Measurements from ENCODE around the gene AFF3.

AFF3 gene

GRCh38 chr2:99572373-99573164 lies 569.8 kb downstream of the AFF3 start:
- POLR2A ChIA-PET: no interaction called here
- no peak for DNase-seq (ENCODE audit: extremely low spot score)
- CTCF ChIA-PET: interaction anchor here (6.5 kb wide), 1 partner anchor 13 kb away, joined by 35 read pairs; no protein-coding TSS in a partner anchor
- no peak for TF ChIP-seq CTCF (IDR thresholded peaks at IDR 0.05; ENCODE audit: control extremely low read depth, extremely low read depth, low read depth, missing control alignments)

- TF ChIP-seq CTCF (IDR thresholded peaks at IDR 0.05; ENCODE audit: control extremely low read depth, extremely low read depth, low read depth, missing control alignments): no peak
- ChIA-PET POLR2A (no interaction called here), CTCF (interaction anchor here (6.5 kb wide), 1 partner anchor 12 kb away, joined by 35 read pairs; no protein-coding TSS in a partner anchor)
- no peak for DNase-seq (ENCODE audit: extremely low spot score)
These were observed 570.4 kb downstream of the AFF3 start for GRCh38 chr2:99571954-99572353.

DNA sequence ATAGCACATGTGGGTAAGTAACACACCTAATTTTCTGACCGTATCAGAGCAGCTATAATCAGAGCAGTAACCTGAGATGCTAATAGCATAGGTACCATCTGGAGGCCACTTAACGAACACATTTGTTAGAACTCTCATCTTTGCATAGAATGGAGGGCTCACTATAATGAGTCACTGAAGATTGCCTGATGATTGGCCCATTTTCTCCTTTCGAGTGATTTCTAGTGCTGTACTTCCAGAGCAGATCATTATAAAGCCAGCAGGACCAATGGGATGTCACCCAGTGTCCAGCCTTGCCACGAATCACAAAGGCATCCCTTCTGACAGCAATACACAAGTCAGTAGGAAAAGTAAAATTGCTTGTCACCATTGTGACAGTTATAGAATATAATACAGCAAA lies 570.9 kb downstream of the AFF3 start:
- TF ChIP-seq CTCF (IDR thresholded peaks at IDR 0.05; ENCODE audit: control extremely low read depth, extremely low read depth, low read depth, missing control alignments): no peak
- ChIA-PET CTCF (interaction anchor here (0.9 to 6.5 kb wide), 3 partner anchors 10 to 690 kb away, joined by 3 to 35 read pairs (median 4); no protein-coding TSS in a partner anchor), POLR2A (no interaction called here)
- DNase-seq (ENCODE audit: extremely low spot score): no peak

DNA sequence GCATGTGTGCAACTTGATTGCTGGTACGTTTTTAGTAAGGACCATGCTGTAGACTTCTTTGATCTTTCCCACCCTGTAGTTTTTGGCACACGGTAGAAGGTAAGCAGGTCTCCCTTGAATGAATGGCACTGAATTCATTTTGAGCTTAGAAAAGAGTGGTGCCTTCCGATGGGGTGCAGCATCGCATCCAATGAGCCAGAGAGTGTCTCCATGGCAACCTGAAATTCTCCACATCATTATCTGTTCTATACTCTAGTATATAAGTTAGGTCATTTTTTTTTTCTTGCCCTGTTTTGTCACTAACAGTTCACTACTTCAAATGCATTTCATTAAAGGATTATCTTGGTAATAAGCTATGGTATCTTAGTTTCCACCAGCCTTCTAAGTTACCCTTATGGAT lies 571.4 kb downstream of the AFF3 start:
- ChIA-PET POLR2A (no interaction called here), CTCF (interaction anchor here (0.9 to 6.5 kb wide), 3 partner anchors 10 to 691 kb away, joined by 3 to 35 read pairs (median 4); no protein-coding TSS in a partner anchor)
- no peak for TF ChIP-seq CTCF (IDR thresholded peaks at IDR 0.05; ENCODE audit: control extremely low read depth, extremely low read depth, low read depth, missing control alignments)
- no peak for DNase-seq (ENCODE audit: extremely low spot score)

- DNase-seq (ENCODE audit: extremely low spot score): no peak
- POLR2A ChIA-PET: no interaction called here
- CTCF ChIA-PET: interaction anchor here (2.8 kb wide), 1 partner anchor 10 kb away, joined by 9 read pairs; no protein-coding TSS in a partner anchor
- TF ChIP-seq CTCF (IDR thresholded peaks at IDR 0.05; ENCODE audit: control extremely low read depth, extremely low read depth, low read depth, missing control alignments): no peak
These were observed 573.0 kb downstream of the AFF3 start for GRCh38 chr2:99569386-99569785.

- no peak for DNase-seq (ENCODE audit: extremely low spot score)
- CTCF ChIA-PET: interaction anchor here (1.3 to 1.8 kb wide), 2 partner anchors 693 to 695 kb away, joined by 3 to 4 read pairs; no protein-coding TSS in a partner anchor
- POLR2A ChIA-PET: no interaction called here
- no peak for TF ChIP-seq CTCF (IDR thresholded peaks at IDR 0.05; ENCODE audit: control extremely low read depth, extremely low read depth, low read depth, missing control alignments)
These were observed 577.2 kb downstream of the AFF3 start for GRCh38 chr2:99565227-99565626.
